ENCODE data around the gene PLA2G4B. TPM values are rescaled to one million over a fixed set of nuclear protein-coding genes. Genes with fewer than 3 reads are reported as not detected.

PLA2G4B gene
- total and polyA plus RNA-seq, 2 experiments from 2014 or later, result 1.4 to 1.6 TPM

- WGBS, 2 experiments (ENCODE audit: low coverage in 1 of 2, low lambda C conversion rate in 2 of 2, missing lambda C conversion rate in 2 of 2), result 70 to 75% methylated on average over 13 of the region's 13 CpGs
- Histone ChIP-seq H2AFZ (no peak overlapping the region), H3K27ac (no peak overlapping the region), H3K9me3 (ENCODE audit: low read depth) (no peaks in the 10 kb centered on the region), H3K9ac (no peak overlapping the region), H3K27me3 (replicated peaks; ENCODE audit: insufficient read depth) (no peaks in the 10 kb centered on the region), H3K36me3 (ENCODE audit: low read depth) (no peaks in the 10 kb centered on the region), H3K4me1 (ENCODE audit: insufficient read depth) (no peaks in the 10 kb centered on the region; the same call in 1 of the 2 replicates), H3K9me2 (ENCODE audit: insufficient read depth) (no peaks in the 10 kb centered on the region), H3K4me3 (no peak overlapping the region), H3K4me2 (ENCODE audit: unreplicated experiment) (no peak overlapping the region), H3K79me2 (ENCODE audit: insufficient read depth) (no peaks in the 10 kb centered on the region), H3F3A (ENCODE audit: insufficient read depth) (no peaks in the 10 kb centered on the region), H4K20me1 (ENCODE audit: insufficient read depth) (no peaks in the 10 kb centered on the region)
- DNase-seq, result no peak
- TF ChIP-seq EZH2 (IDR thresholded peaks at IDR 0.05; ENCODE audit: insufficient read depth, poor library complexity, severe bottlenecking), result no peak
- no peak for TF ChIP-seq EZH2phosphoT487 (IDR thresholded peaks at IDR 0.05; ENCODE audit: insufficient read depth, low read depth)
- in situ Hi-C loops (cut with MboI), result no loop called here
Measured at GRCh38 chr15:41825572-41826535, 12.8 kb upstream of the PLA2G4B start.

DNA sequence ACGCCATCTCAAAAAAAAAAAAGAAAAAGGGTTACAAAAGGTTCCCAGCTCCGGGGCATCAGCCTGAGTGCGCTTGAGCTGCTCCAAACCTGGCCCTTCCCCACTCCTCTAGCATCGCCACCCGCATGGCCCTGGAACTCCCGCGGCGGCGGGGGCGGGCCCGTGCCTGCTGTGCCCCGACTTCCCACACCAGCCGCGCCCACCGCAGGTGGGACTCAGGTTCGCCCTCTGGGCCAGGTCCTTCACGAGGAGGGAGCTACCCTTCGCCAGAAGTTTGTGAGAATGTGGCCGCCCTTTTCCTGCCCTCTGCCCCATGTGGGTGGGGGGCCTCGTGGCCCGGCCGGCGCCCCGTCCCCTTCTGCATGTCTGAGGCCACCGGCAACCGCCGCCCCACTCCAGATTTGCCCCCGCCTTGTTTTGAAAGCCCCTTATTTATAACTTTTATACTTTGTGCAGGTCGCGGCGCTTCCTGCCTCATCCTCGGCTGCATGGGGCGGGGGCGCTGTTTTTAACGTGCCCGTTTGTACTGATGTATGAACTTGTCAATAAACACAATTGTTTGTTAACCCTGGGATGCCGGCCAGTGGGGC is 11.3 kb upstream of the PLA2G4B start:
- Histone ChIP-seq H2AFZ (peak overlapping the region; percentile 75), H3K4me3 (peak overlapping the region; percentile 77), H3K9me2 (ENCODE audit: insufficient read depth) (no peaks in the 10 kb centered on the region), H3K79me2 (ENCODE audit: insufficient read depth) (no peaks in the 10 kb centered on the region), H3K9me3 (ENCODE audit: low read depth) (no peaks in the 10 kb centered on the region), H3K27ac (no peak overlapping the region), H3K27me3 (replicated peaks; ENCODE audit: insufficient read depth) (no peaks in the 10 kb centered on the region), H3K4me1 (ENCODE audit: insufficient read depth) (no peaks in the 10 kb centered on the region; the same call in 1 of the 2 replicates), H3K9ac (peak overlapping the region; percentile 71), H3K4me2 (ENCODE audit: unreplicated experiment) (peak overlapping the region; percentile 88), H3K36me3 (ENCODE audit: low read depth) (no peaks in the 10 kb centered on the region), H3F3A (ENCODE audit: insufficient read depth) (no peaks in the 10 kb centered on the region), H4K20me1 (ENCODE audit: insufficient read depth) (no peaks in the 10 kb centered on the region)
- in situ Hi-C loops (cut with MboI), result no loop called here
- WGBS, 2 experiments (ENCODE audit: low coverage in 1 of 2, low lambda C conversion rate in 2 of 2, missing lambda C conversion rate in 2 of 2), result 6 to 7% methylated on average over 36 to 37 of the region's 37 CpGs
- DNase-seq, result no peak
- TF ChIP-seq EZH2phosphoT487 (IDR thresholded peaks at IDR 0.05; ENCODE audit: insufficient read depth, low read depth) (no peak), EZH2 (IDR thresholded peaks at IDR 0.05; ENCODE audit: insufficient read depth, poor library complexity, severe bottlenecking) (no peak)

DNA sequence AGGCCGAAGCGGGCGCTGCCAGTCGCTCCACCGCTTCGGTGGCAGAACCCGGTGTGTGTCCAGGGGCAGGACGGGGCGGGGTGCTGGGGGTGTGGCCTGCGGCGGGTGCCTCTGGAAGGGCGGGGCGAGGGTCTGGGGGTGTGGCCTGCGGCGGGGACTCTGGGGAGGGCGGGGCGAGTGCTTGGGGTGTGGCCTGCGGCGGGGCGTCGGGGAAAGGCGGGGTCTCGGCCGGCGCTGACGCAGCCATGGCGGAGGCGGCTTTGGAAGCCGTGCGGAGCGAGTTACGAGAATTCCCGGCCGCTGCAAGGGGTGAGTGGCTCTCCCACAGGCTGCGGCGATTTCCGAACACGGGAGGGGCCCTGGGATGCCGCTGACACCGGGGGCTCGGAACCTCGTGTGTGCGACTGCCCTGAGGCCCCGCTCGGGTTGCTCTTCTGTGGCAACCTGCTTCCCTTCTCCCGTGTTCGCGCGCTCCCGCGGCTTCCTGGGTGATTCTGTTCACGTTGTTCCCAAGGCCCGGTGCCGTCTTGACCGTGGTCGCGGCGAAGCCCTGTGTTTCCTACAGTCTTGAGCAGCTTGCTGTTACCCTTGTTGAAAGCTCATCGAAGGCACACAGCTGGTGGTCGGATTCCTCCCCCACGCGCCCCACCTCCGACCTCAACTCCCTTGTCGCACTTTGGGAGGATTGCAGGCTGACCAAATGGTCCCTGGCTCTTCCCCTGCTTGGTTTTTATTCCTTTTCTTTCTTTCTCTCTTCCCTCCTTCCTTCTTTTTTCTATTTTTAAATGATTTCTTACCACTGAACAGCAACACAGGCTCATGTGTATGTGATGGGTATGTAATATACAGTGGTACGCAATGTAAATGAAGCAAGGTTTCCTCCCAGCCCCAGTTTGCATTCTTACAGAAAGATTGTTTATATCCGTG is 10.5 kb upstream of the PLA2G4B start, which contains the start of gene JMJD7:
JMJD7 (plus strand) TSS at position 213 of the 927 bp plus-strand sequence; CDS start at position 246, 33 bp downstream.
- WGBS, 2 experiments (ENCODE audit: low coverage in 1 of 2, low lambda C conversion rate in 2 of 2, missing lambda C conversion rate in 2 of 2), result 1% methylated on average over 42 to 66 of the region's 66 CpGs

More for the DNA sequence above, 10.5 kb upstream of the PLA2G4B start, which contains the start of gene JMJD7:
- TF ChIP-seq EZH2 (IDR thresholded peaks at IDR 0.05; ENCODE audit: insufficient read depth, poor library complexity, severe bottlenecking), result no peak
- no peak for TF ChIP-seq EZH2phosphoT487 (IDR thresholded peaks at IDR 0.05; ENCODE audit: insufficient read depth, low read depth)
- Histone ChIP-seq H2AFZ (peak within 1 kb of the TSS; percentile 75), H3K4me3 (peak within 1 kb of the TSS; percentile 77), H3K79me2 (ENCODE audit: insufficient read depth) (no peaks in the 10 kb centered on the region), H3K27ac (peak within 1 kb of the TSS; percentile 30; the same call in 1 of the 2 replicates), H3K9me2 (ENCODE audit: insufficient read depth) (no peaks in the 10 kb centered on the region), H3K4me1 (ENCODE audit: insufficient read depth) (no peaks in the 10 kb centered on the region; the same call in 1 of the 2 replicates), H3K9me3 (ENCODE audit: low read depth) (no peaks in the 10 kb centered on the region), H3K9ac (peak within 1 kb of the TSS; percentile 79), H3K27me3 (replicated peaks; ENCODE audit: insufficient read depth) (no peaks in the 10 kb centered on the region), H3K4me2 (ENCODE audit: unreplicated experiment) (peak within 1 kb of the TSS; percentile 89), H3F3A (ENCODE audit: insufficient read depth) (no peaks in the 10 kb centered on the region), H3K36me3 (ENCODE audit: low read depth) (no peaks in the 10 kb centered on the region), H4K20me1 (ENCODE audit: insufficient read depth) (no peaks in the 10 kb centered on the region)
- in situ Hi-C loops (cut with MboI), result no loop called here
- peak; percentile 95 for DNase-seq
